Measurements from ENCODE around the gene HHIPL1. TPM values are rescaled to one million over a fixed set of nuclear protein-coding genes. Genes with fewer than 3 reads are reported as not detected.

The HHIPL1 gene
- total RNA-seq, 4 donors from 2014 or later = 0.07 to 0.82 (median 0.14) TPM

DNA sequence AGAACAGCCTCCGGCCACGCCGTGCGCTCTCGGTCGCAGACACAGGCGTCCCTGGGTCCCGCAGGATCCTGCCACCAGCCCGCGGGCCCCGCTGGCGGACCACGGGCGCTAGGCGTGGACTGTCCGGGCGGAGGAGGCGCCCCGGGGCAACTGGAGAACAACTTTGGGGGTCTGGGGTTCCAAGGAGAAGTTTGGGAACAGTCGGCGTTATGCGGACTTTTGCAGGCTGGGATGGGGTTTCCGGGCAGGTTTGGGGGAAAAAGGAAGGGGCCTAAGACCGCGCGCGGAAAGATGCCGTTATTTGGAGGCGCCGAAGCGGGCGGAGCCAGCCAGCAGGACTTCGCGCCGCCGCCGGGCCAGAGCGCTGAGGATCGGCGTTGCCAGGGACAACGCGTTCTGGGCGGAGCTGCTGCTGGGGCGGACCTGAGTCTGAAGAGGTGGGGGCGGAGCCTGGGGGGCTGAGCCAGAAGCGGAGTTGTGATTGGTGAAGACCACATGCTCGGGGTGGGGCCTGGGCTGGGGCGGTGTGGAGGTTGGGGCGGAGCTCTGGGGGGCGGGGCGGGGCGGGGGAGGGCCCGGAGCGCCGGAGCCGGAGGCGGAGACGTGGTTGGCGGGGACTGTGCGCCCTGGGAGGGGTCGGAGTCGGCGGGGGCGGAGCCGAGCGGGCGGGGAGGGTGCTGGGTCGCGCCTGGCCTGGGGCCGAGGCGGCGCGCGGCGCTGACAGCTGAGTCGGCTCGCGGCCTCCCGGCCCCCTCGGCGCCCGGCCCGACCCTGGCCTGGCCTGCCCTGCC lies 38.9 kb downstream of the HHIPL1 start, which contains the start of gene CYP46A1:
CYP46A1 (plus strand) TSS at position 680 of the 791 bp plus-strand sequence. CDS start 120 bp downstream, outside the sequence.
- peak; percentile 100 for DNase-seq
- no peaks in the 10 kb centered on the region for H3K9me3 ChIP-seq
- peak within 1 kb of the TSS; percentile 82 to 99 (median 90) for H3K4me3 ChIP-seq
- peak within 1 kb of the TSS; percentile 75 to 90 (median 88) for H3K27ac ChIP-seq
- no peaks in the 10 kb centered on the region for H3K36me3 ChIP-seq
- intact Hi-C loops (cut with DNase I; ENCODE audit: low total_unique reads) (loop anchor here (1.0 to 5.0 kb wide), 3 partner anchors 53 to 203 kb away; partner anchors contain the start of genes CCDC85C and CCNK), in situ Hi-C loops (cut with MboI; ENCODE audit: low sequenced_read_pairs in 4 of 4) (loop anchor here in 1 of 4 donors (10.0 kb wide), 1 partner anchor 201 kb away; no protein-coding TSS in a partner anchor)
- H3K4me1 ChIP-seq = peaks cover 7 to 11% of the 10 kb centered on the region in 2 donors
- peak; percentile 87 to 94 for ATAC-seq
- H3K27me3 ChIP-seq = no peaks in the 10 kb centered on the region
- TF ChIP-seq POLR2A (IDR thresholded peaks at IDR 0.05) = no peak
- TF ChIP-seq, protein P1, sequence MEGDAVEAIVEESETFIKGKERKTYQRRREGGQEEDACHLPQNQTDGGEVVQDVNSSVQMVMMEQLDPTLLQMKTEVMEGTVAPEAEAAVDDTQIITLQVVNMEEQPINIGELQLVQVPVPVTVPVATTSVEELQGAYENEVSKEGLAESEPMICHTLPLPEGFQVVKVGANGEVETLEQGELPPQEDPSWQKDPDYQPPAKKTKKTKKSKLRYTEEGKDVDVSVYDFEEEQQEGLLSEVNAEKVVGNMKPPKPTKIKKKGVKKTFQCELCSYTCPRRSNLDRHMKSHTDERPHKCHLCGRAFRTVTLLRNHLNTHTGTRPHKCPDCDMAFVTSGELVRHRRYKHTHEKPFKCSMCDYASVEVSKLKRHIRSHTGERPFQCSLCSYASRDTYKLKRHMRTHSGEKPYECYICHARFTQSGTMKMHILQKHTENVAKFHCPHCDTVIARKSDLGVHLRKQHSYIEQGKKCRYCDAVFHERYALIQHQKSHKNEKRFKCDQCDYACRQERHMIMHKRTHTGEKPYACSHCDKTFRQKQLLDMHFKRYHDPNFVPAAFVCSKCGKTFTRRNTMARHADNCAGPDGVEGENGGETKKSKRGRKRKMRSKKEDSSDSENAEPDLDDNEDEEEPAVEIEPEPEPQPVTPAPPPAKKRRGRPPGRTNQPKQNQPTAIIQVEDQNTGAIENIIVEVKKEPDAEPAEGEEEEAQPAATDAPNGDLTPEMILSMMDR (IDR thresholded peaks at IDR 0.05 in 4 of 5, conservative IDR thresholded peaks at IDR 0.05 in 1 of 5) = peak in 1 of 5 experiments; percentile 18

DNA sequence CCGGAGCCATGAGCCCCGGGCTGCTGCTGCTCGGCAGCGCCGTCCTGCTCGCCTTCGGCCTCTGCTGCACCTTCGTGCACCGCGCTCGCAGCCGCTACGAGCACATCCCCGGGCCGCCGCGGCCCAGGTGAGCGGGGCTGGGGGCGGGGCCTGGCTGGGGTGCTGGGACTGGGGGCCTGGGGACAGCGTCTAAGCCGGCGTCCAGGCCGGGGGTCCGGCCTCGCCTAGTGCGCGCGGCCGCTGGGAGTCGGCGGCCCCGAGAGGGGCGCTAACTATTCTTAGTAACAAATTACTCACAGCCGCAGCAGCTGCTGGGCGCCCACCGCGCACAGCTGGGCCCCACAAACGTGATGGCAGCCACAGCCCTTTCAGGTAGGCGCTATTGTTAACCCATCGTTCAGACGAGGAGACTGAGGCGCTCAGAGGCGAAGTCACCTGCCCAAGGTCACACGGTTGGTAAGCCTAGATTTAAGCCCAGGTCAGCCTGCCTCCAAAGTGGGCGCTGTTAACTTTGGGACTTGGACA lies 39.5 kb downstream of the HHIPL1 start:
- no peak for DNase-seq
- in situ Hi-C loops (cut with MboI; ENCODE audit: low sequenced_read_pairs in 4 of 4) (loop anchor here in 1 of 4 donors (10.0 kb wide), 1 partner anchor 200 kb away; no protein-coding TSS in a partner anchor), intact Hi-C loops (cut with DNase I; ENCODE audit: low total_unique reads) (loop anchor here (1.0 to 5.0 kb wide), 3 partner anchors 53 to 203 kb away; partner anchors contain the start of genes CCDC85C and CCNK)
- Histone ChIP-seq H3K4me3 (peak overlapping the region; percentile 64 to 88 (median 72)), H3K27ac (peak overlapping the region; percentile 65 to 89 (median 83)), H3K27me3 (no peaks in the 10 kb centered on the region), H3K4me1 (peaks cover 7 to 11% of the 10 kb centered on the region in 2 donors), H3K9me3 (no peaks in the 10 kb centered on the region), H3K36me3 (no peaks in the 10 kb centered on the region)
- no peak for ATAC-seq
- no peak for TF ChIP-seq POLR2A (IDR thresholded peaks at IDR 0.05)
- TF ChIP-seq, protein P1 (IDR thresholded peaks at IDR 0.05 in 4 of 5, conservative IDR thresholded peaks at IDR 0.05 in 1 of 5) = no peak

DNA sequence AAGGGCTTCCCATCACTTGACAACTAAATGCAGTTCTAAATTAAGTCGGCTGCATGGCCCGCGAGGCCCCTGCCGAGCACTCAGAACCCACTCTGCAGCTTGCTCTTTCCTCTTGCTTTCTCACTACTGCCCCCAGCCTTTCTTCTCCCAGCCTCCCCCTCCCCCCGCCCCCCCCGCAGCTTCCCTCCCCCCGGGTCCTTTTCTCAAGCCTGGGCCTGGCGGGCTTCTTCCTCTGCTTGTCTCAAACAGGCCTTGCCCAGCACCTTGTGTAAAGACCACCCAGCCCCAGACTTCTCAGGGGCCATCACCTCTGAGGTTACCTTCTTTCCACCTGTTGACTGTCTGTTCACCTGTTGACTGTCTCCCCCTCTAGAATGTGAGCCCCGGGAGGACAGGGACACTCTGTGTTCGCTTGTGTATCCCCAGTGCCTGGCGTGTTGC lies 40.2 kb downstream of the HHIPL1 start:
- ATAC-seq (no peak), DNase-seq (no peak)
- in situ Hi-C loops (cut with MboI; ENCODE audit: low sequenced_read_pairs in 4 of 4) = loop anchor here in 1 of 4 donors (10.0 kb wide), 1 partner anchor 200 kb away; no protein-coding TSS in a partner anchor
- H3K9me3 ChIP-seq = no peaks in the 10 kb centered on the region
- H3K27me3 ChIP-seq = no peaks in the 10 kb centered on the region
- H3K4me1 ChIP-seq = peaks cover 7 to 11% of the 10 kb centered on the region in 2 donors
- TF ChIP-seq, protein P1 (IDR thresholded peaks at IDR 0.05 in 4 of 5, conservative IDR thresholded peaks at IDR 0.05 in 1 of 5) = no peak
- TF ChIP-seq POLR2A (IDR thresholded peaks at IDR 0.05) = no peak
- no peaks in the 10 kb centered on the region for H3K36me3 ChIP-seq
- H3K4me3 ChIP-seq = no peak overlapping the region
- no peak overlapping the region for H3K27ac ChIP-seq
- intact Hi-C loops (cut with DNase I; ENCODE audit: low total_unique reads) = no loop called here

DNA sequence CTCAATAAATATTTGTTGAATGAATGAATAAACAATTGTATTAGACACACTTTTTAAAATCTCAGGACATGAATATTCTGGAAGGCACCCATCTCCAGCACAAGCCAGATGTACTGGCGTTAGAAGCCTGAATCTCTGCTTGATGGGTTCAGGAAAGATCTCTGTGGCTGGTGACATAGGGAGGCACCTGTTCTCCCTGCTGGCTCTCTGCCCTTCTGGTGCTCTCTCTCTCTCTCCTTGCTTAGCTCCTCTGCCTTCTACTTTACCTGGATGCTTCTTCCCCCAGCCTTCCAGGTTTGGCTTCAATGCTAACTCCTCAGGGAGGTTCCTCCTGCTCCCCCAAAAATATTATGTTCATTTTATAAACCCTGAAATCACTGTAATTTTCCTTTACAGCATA lies 40.7 kb downstream of the HHIPL1 start:
- H3K27ac ChIP-seq = no peak overlapping the region
- intact Hi-C loops (cut with DNase I; ENCODE audit: low total_unique reads) = no loop called here
- DNase-seq (no peak), ATAC-seq (no peak)
- no peaks in the 10 kb centered on the region for H3K36me3 ChIP-seq
- H3K27me3 ChIP-seq = no peaks in the 10 kb centered on the region
- peaks cover 7 to 11% of the 10 kb centered on the region in 2 donors for H3K4me1 ChIP-seq
- in situ Hi-C loops (cut with MboI; ENCODE audit: low sequenced_read_pairs in 4 of 4) = loop anchor here in 1 of 4 donors (10.0 kb wide), 1 partner anchor 199 kb away; no protein-coding TSS in a partner anchor
- no peak overlapping the region for H3K4me3 ChIP-seq
- no peaks in the 10 kb centered on the region for H3K9me3 ChIP-seq
- TF ChIP-seq, protein P1 (IDR thresholded peaks at IDR 0.05 in 4 of 5, conservative IDR thresholded peaks at IDR 0.05 in 1 of 5) = no peak
- TF ChIP-seq POLR2A (IDR thresholded peaks at IDR 0.05) = no peak
